GM13976 (cell line): ENCODE data around the gene PPP2R3C.
"Not testable (repeated sequence)": the region's sequence is repeated elsewhere in the genome, so short reads cannot be mapped to it uniquely, and the experiment has no call there.

Experiments
- DNase-seq: peaks from one replicate; pipeline ENCODE4 v3.0.0; 2012; ENCODE audit warnings: low spot score
- CTCF ChIP-seq: IDR thresholded peaks from 2 replicates; pipeline ENCODE4 v1.5.1; 2012; ENCODE audit warnings: borderline replicate concordance, mild to moderate bottlenecking; ENCODE audit not compliant: insufficient read depth; ENCODE audit errors: extremely low read depth, missing control alignments, control extremely low read depth
- in situ Hi-C: fragments of 300-500 bp; cut with MboI; formaldehyde crosslinking; loops from one replicate; pipeline ENCODE4 v1.12.0; 2022; ENCODE audit warnings: low sequenced_read_pairs, mixed read lengths, inconsistent platforms; ENCODE audit not compliant: unreplicated experiment

PPP2R3C gene

GRCh38 chr14:35116242-35116641 is 5.5 kb downstream of the PPP2R3C start:
- no peak for TF ChIP-seq CTCF
- in situ Hi-C loops: no loop called here
- DNase-seq: no peak

GRCh38 chr14:35114036-35114435 is 7.8 kb downstream of the PPP2R3C start:
- in situ Hi-C loops: no loop called here
- no peak for TF ChIP-seq CTCF
- no peak for DNase-seq

GRCh38 chr14:35113308-35113950 is 8.4 kb downstream of the PPP2R3C start:
- no peak for TF ChIP-seq CTCF
- in situ Hi-C loops: no loop called here
- DNase-seq: no peak

- TF ChIP-seq CTCF: no peak
- in situ Hi-C loops: no loop called here
- DNase-seq: no peak
Observed at GRCh38 chr14:35112641-35113040, 9.1 kb downstream of the PPP2R3C start.

GRCh38 chr14:35107866-35108265 is 13.9 kb downstream of the PPP2R3C start:
- in situ Hi-C loops: no loop called here
- no peak for DNase-seq
- TF ChIP-seq CTCF: no peak

- in situ Hi-C loops: not testable (repeated sequence)
Observed at GRCh38 chr14:35094645-35095044, 27.1 kb downstream of the PPP2R3C start.

GRCh38 chr14:35088514-35088913 is 33.3 kb downstream of the PPP2R3C start:
- in situ Hi-C loops: no loop called here
- no peak for TF ChIP-seq CTCF
- no peak for DNase-seq

More at GRCh38 chr14:35094645-35095044, 27.1 kb downstream of the PPP2R3C start:
- DNase-seq: not testable (repeated sequence)
